HG03520 (cell line): ENCODE measurements around the gene MMP26.
"Not testable (repeated sequence)": the region's sequence is repeated elsewhere in the genome, so short reads cannot be mapped to it uniquely, and the experiment has no call there.

ENCODE experiments used
- ATAC-seq: cut with Tn5 transposase; IDR thresholded peaks from one replicate; pipeline ENCODE4 v1.9.1; 2021; ENCODE audit warnings: mild to moderate bottlenecking, moderate library complexity; ENCODE audit not compliant: unreplicated experiment

Gene MMP26

DNA sequence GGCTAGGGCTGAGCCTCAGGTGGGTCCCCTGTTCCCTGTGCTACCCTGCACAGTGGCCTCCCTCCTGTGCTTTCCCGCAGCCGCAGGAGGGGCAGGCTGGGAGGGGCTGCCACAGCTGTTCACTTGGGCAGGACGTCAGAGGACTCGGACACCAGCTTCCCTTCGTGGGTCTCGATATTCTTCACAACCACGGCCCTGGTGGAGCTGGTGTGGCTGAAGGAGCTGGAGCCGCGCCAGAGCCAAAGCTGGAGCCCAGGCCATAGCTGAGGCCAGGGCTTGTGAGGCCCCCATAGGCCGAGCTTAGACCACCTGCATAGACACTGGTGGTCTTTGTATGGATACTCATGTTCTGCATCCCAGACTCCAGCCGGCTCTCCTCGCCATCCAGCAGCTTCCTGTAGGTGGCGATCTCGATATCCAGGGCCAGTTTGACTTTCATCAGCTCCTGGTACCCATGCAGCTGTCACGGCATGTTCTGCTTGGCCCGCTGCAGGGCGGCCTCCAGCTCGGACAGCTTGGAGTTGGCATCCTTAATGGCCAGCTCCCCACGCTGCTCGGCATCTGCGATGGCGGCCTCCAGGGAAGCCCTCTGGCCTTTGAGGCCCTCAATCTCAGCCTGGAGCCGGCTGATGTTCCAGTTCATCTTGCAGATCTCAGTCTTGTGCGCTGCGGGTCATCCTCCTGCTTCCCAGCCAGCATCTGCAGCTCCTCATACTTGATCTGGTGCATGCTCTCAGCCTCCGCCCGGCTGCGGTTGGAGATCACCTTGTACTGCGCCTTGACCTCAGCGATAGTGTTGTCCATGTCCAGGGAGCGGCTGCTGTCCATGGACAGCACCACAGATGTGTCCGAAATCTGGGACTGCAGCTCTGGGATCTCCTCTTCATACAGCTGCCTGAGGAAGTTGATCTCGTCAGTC lies 18.3 kb downstream of the MMP26 start:
- ATAC-seq, result not testable (repeated sequence)

DNA sequence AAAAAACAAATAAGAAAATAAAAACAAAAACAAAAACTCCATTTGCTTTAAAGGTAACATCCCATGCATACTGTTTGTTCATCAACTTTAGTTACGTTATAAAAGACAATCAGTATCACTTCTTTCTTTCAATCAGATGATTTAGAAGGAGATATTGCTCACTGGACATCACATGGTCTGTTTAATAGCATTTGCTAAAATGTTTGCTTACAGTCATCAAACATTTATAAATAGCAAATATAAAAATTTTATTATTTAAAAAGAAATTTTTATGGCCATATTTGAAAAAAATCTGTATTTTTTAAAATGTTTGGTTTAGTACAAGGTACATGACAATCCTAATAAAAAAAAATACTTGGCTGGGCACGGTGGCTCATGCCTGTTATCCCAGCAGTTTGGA lies 22.6 kb downstream of the MMP26 start:
- no peak for ATAC-seq

DNA sequence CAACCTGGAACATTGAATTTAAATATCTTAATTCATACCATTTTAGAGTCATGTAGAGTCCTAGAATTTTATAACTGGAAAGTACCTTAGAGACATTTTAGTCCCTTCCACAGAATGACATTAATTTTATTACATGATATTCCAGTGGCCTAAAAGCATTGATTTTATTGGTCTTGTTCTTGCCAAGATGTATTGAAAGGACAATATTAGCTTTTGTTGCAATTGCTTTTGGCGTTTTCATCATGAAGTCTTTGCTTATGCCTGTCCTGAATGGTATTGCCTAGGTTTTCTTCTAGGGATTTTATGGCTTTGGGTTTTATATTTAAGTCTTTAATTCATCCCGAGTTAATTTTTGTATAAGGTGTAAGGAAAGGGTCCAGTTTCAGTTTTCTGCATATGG lies 36.2 kb downstream of the MMP26 start:
- no peak for ATAC-seq

DNA sequence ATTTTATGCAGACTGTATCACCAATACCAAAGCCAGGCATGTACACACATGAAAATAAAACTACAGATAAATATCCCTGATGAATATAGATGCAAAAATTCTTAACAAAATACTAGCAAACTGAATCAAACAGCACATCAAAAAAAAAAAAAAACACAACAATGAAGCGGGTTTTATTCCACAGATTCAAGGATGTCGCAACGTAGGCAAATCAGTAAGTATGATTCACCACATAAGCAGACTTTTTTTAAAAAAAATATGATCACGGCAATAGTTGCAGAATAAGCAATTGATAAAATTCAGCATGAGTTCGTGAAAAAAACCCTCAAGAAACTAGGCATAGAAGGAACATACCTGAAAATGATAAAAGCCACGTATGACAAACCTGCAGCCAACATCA lies 43.9 kb downstream of the MMP26 start:
- ATAC-seq, result no peak

DNA sequence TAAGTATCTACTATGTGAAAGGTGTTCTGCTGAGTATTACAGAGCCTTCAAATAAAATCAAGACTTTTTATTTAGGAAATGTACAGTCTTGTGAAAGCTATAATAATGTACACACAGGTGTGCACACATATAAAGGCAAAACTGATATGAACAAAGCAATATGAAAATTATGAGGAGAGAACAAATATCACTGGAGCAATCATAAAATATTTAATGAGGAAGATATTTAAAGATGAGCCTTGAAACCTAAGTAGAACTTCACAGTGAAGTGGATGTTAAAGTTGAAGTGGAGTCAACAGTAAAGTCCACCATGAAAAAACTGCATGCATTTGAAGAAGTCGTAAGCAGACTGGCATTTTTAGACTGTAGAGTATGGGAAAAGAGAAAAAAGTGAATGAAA lies 46.6 kb downstream of the MMP26 start:
- no peak for ATAC-seq
